Breast epithelium (tissue), 3 donors: ENCODE data around the gene NAV1.

Source experiments
- POLR2A ChIP-seq: fragments of 450-650 bp; IDR thresholded peaks from one replicate; pipeline ENCODE4 v1.6.1; 2016; ENCODE audit warnings: antibody characterized with exemption, mild to moderate bottlenecking, moderate library complexity
- TF ChIP-seq, protein P1 (sequence below), 3 donors: fragments of 450-650 bp; IDR thresholded peaks; one replicate each; pipeline ENCODE4 v1.5.1; 2016 to 2017; ENCODE audit warnings: antibody characterized with exemption in 3 of 3, mild to moderate bottlenecking in 3 of 3, moderate library complexity in 3 of 3

DNA sequence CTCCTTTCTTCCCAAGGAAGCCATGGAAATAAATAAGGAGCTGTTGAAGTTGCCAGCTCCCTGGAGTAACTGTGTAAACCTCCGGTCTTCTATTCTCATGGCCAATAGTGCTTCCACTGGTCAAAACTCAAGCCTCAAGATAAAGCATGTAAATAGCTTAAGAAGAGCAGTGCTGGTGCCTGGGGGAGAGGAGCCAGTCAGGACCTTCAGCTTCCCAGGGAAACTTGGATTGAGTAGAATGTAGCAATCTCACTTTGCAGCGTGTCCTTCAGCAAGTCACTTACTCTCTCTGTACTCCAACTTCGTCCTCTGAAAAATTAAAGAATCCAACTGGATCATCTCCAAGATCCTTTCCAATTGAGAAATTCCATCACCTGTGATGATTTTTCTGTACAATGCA is 44.7 kb downstream of the NAV1 start:
- TF ChIP-seq, protein P1, sequence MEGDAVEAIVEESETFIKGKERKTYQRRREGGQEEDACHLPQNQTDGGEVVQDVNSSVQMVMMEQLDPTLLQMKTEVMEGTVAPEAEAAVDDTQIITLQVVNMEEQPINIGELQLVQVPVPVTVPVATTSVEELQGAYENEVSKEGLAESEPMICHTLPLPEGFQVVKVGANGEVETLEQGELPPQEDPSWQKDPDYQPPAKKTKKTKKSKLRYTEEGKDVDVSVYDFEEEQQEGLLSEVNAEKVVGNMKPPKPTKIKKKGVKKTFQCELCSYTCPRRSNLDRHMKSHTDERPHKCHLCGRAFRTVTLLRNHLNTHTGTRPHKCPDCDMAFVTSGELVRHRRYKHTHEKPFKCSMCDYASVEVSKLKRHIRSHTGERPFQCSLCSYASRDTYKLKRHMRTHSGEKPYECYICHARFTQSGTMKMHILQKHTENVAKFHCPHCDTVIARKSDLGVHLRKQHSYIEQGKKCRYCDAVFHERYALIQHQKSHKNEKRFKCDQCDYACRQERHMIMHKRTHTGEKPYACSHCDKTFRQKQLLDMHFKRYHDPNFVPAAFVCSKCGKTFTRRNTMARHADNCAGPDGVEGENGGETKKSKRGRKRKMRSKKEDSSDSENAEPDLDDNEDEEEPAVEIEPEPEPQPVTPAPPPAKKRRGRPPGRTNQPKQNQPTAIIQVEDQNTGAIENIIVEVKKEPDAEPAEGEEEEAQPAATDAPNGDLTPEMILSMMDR (IDR thresholded peaks at IDR 0.05): no peak
- no peak for TF ChIP-seq POLR2A
